ENCODE measurements around the gene CACNA1G.

DNA sequence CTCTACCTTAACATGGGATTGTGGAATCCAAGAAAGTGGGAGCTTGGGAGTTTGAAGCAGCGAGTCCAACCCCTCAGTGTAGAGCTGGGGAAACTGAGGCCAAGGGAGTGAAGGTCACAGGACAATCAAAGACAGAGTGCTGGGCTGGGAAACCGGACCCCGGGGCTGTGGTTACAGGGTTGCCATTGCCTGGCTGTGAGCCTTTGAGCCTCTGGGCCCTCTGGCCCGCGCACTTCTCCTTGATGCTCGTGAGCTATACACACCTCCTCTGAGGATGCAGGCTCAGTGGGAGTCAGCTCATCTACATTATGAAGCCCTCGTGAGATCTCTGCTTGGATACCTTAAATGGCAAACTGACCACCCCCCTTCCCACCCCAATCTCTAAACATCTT is 76.3 kb downstream of the CACNA1G start:
- TF ChIP-seq POLR2A (IDR thresholded peaks at IDR 0.05): no peak
- TF ChIP-seq, protein P1, sequence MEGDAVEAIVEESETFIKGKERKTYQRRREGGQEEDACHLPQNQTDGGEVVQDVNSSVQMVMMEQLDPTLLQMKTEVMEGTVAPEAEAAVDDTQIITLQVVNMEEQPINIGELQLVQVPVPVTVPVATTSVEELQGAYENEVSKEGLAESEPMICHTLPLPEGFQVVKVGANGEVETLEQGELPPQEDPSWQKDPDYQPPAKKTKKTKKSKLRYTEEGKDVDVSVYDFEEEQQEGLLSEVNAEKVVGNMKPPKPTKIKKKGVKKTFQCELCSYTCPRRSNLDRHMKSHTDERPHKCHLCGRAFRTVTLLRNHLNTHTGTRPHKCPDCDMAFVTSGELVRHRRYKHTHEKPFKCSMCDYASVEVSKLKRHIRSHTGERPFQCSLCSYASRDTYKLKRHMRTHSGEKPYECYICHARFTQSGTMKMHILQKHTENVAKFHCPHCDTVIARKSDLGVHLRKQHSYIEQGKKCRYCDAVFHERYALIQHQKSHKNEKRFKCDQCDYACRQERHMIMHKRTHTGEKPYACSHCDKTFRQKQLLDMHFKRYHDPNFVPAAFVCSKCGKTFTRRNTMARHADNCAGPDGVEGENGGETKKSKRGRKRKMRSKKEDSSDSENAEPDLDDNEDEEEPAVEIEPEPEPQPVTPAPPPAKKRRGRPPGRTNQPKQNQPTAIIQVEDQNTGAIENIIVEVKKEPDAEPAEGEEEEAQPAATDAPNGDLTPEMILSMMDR (IDR thresholded peaks at IDR 0.05): no peak

Measured in breast epithelium (tissue), 3 donors.